ENCODE measurements around the gene UBE2F. TPM values are rescaled to one million over a fixed set of nuclear protein-coding genes. Genes with fewer than 3 reads are reported as not detected.
"Not testable (repeated sequence)": the region's sequence is repeated elsewhere in the genome, so short reads cannot be mapped to it uniquely, and the experiment has no call there.

Gene UBE2F
- total RNA-seq, 1 donor from 2014 or later: 31.2 TPM

DNA sequence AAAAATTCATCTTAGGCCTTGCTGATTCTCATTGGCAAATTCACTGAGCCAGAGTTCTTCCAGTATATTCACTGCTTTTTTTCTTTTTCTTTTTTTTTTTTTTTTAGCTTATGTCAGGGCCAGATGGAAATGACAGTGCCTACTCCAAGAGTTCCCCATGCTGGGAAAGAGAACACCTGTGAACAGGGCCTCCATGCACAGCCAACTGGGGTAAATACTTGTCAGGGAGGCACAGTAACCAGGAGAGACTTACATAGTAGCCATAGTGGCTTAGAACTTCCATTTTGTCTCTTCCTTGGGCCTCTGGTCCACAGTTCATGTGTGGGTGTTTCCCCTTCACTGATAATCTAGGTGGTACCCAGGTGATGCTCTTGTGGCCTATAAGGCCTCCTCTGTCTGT, 78.8 kb downstream of the UBE2F start:
- no peak for DNase-seq (ENCODE audit: low read depth in 2 of 2)

DNA sequence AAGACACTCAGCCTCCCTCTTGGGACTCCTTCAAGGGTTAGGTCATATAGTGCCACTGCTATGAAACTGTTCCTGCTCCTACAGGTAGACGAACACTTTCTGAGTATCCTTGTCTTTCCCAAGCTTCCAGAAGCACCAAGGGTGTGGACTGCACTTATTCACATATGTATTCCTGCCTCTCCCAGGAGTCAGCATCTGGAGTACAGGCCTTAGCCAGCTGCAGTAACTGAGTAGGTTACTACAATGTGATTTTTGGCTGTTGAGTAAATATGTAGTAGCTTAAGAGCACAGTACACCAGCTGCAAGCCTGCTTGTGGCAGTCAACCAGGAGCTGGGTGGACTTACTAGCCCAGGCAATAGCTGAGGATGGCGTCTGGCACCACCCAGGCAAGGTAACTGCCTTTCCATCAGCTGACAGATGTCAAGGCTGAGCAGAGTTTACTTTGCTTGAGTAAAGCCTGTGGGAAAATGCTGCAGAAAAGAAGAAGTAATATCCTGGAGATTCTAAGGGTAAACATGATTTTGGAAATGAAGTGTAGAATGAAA, 80.0 kb downstream of the UBE2F start:
- DNase-seq (ENCODE audit: low read depth in 2 of 2): no peak

DNA sequence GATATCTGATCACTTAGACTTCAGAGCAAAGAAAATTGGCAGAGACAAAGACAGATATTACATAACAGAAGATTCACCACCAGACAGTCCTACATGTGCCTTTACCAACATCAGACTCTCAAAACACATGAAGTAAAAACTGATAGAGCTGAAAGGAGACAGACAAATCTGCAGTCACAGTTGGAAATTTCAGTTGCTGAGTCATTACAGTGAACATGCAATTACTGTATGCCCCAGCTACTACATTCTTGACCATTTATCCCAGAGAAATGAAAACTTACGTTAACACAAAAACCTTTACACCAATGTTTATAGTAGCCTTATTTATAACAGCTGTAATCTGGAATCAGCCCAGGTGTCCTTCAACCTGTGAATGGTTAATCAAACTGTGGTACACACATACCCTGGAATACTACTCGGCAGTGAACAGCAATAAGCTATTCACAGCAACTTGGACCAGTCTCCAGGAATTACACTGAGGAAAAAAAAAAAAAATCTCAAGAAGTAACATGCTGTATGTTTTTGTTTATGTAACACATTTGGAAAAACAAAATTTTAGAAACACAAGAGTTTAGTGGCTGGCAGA, 86.5 kb downstream of the UBE2F start:
- DNase-seq (ENCODE audit: low read depth in 2 of 2): no peak

DNA sequence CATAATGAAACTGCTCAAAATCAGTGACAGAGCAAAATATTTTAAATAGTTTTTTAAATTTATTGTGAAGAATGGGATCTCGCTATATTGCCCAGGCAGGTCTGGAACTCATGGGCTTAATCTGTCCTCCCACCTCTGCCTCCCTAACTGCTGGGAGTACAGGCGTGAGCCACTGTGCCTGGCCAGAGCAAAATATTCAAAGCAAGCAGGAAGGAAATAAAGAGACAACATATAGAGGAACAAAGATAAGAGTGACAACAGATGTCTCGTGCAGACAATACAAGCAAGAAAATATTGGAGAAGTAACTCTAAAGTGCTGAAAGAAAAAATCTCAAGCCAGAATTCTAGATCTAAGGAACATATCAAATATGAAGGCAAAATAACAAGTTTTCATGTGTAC, 89.0 kb downstream of the UBE2F start:
- DNase-seq (ENCODE audit: low read depth in 2 of 2): no peak

DNA sequence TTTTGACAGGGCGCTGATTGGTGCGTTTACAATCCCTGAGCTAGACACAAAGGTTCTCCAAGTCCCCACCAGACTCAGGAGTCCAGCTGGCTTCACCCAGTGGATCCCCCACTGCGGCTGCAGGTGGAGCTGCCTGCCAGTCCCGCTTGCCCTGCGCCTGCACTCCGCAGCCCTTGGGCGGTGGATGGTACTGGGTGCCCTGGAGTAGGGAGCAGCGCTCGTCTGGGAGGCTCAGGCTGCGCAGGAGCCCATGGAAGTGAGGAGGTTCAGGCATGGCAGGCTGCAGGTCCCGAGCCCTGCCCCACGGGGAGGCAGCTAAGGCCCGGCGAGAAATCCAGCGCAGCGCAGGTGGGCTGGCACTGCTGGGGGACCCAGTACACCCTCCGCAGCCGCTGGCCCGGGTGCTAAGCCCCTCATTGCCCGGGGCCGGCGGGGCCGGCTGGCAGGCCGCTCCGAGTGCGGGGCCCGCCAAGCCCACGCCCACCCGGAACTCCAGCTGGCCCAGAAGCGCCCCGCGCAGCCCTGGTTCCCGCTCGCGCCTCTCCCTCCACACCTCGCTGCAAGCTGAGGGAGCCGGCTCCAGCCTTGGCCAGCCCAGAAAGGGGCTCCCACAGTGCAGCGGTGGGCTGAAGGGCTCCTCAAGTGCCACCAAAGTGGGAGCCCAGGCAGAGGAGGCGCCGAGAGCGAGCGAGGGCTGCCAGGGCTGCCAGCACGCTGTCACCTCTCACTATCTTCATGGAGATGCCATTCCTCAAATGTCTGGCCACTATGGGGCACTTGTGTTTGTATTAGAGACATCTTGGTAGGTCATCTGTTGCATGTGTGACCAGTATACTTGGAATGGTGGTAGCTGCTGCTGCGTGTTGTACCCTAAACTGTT, 91.1 kb downstream of the UBE2F start:
- DNase-seq (ENCODE audit: low read depth in 2 of 2): not testable (repeated sequence)

DNA sequence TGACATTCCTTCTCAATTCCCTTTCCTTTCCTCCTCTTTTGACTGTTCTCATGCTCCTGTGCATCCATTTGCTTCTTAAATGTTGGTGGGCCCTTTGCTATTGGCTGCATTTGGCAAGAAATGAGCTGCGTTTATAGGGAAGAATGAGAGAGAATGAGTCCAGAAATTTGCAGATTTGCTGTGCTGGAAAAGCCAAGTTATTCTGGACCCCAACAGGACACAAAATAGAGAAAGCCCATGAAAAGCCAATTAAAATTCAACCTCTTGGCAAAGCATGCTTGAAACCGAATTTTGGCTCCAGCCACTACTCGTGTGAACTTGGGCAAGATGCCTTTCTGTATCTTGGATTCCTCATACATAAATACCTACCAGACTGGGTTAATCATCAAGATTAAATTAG, 92.7 kb downstream of the UBE2F start:
- DNase-seq (ENCODE audit: low read depth in 2 of 2): no peak

DNA sequence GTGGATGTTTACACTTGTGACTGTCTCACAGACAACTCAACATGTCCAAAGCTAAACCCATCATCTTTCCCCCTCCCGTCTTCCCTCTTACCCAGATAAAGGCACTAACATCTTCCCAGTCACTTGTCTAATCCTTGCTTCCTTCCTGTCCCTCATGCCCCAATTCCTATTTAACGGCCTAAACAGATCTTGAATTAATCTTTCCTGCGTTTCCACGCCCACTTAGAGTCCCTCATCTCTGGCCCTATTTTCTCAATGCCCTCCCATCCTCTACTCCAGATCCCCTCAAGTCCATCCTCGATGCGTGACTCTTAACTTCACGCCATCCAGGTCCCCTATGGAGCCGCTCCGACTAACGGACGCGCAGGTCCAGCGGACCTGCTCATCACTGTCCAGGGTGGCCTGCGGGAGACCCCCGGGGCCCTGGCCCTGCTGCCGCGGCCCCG, 93.3 kb downstream of the UBE2F start:
- no peak for DNase-seq (ENCODE audit: low read depth in 2 of 2)

DNA sequence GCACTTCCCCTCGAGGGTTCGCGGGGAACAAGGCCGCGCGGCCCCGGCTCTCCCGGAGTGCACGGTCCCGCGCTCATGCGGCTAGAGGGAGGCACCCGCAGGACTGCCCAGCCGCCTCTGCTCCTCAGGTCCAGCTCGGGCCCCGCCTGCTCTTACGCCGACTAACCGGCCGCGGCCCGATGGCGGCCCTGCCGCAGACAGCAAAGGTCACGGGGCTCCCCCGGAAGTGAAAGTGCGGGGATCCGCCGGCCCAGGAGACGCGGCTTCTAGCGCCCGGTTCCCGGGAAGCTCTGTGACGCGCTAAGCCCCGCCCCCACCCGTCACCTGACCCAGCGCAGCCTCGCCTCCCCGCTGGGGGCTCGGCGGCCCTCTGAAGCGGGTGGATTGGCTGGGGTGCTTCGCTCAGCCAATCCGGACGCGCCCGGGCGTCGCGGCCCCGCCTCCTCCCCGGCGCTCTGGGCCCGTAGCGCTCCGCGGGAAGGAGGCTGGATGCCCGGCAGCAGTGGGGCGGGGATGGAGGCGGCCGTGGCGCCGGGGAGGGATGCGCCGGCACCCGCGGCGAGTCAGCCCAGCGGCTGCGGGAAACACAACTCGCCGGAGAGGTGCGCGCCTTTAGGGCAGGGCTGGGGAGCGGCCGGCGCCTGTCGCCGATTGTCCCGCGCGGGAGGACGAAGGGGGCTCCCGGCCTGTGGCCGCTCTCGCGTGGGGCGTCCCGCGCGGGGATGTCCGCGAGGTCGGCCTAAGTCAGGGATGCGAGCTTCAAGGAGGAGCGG, 93.9 kb downstream of the UBE2F start, which contains the start of gene SCLY:
Gene SCLY, plus strand, starts transcription at position 460 of the 773 bp plus-strand sequence. Its CDS starts 54 bp downstream, at position 514.
- peak; percentile 98 for DNase-seq (ENCODE audit: low read depth in 2 of 2)

DNA sequence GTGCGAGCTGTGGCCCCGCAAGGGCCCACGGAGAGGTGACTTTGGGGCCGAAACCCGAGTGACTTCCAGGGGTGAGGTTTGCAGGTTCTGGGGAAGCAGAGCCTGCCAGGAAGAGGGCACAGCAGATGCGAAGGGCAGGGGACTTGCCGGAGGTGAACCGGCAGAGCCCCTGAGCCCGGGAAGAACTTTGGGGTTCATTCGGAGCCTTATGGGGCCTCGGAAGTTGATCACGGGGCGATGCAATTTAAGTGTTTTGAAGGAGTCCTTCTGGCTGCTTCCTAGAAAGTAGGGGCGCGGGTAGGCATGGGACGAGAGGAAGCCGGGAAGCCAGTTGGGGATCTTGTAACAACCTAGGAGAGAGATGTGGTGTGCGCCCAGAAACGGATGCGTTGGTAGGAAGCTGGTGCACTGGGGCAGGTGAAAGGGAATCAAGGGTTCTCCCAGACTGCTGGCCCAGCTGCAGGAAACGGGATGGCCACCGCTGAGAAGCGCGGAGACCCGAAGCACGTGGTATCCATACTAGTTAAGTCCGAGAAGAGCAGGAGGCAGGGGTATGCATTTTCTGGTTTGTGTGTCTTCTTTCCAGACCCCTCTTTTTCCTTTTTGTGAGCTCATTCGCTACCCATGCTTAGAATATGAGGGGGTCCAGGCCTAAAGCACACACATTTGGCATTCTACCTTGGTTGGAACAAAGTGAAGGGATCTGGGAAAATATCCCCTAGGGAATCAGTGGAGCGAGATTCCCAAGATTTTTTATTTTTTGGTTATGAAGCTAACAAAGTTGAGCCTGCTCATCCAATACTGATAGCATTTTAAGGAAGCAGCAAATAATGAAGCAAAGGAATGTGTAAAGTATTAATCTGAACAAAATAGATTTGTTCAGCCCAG, 94.7 kb downstream of the UBE2F start:
- DNase-seq (ENCODE audit: low read depth in 2 of 2): peak; percentile 35 to 47

DNA sequence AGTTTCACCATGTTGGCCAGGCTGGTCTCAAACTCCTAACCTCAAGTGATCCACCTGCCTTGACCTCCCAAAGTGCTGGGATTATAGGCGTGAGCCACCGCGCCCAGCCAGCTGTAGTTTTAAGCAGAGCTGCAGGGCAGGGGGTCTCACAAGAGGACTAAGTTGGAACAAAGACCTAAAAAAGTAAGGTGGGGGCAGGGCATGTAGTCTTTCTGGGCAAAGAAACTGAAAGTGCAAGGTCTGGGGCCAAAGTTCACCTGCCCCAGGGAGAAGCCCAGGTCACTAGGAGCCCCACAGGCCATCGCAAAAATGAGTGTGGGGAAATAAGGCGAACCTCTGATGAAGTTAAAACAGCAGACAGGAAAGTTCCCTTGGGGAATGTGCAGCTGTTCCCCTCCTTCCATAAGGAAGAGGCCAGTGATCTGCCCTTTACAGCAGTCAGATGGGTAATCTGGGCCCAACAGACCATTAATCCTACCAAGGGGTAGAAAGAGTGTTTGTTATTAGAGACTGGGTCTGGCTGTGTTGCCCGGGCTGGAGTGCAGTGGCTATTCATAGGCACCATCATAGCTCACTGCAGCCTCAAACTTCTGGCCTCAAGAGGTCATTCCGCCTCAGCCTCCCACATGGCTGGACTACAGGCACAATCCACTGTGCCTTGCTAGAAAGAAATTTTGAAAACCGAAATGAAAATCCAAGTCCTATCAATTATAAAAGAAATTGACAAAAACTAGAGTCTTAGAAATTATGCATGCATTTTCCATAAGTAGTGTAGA, 96.8 kb downstream of the UBE2F start:
- no peak for DNase-seq (ENCODE audit: low read depth in 2 of 2)

DNA sequence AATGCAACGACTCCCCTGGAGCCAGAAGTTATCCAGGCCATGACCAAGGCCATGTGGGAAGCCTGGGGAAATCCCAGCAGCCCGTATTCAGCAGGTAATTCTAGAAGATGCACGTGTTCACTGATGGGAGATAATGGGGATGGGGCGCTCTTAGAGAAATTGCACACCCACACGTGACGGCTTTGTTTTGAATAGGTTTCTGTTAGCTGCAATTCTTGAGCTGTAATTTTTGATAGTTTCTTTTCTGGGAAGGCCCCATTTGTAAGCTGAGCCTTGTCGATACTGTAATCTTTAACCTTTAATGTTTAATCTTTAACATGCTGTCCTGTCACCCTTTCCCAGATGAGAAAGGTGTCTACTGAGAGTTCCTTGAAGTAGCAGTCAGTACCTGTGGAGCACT, 97.6 kb downstream of the UBE2F start:
- no peak for DNase-seq (ENCODE audit: low read depth in 2 of 2)

DNA sequence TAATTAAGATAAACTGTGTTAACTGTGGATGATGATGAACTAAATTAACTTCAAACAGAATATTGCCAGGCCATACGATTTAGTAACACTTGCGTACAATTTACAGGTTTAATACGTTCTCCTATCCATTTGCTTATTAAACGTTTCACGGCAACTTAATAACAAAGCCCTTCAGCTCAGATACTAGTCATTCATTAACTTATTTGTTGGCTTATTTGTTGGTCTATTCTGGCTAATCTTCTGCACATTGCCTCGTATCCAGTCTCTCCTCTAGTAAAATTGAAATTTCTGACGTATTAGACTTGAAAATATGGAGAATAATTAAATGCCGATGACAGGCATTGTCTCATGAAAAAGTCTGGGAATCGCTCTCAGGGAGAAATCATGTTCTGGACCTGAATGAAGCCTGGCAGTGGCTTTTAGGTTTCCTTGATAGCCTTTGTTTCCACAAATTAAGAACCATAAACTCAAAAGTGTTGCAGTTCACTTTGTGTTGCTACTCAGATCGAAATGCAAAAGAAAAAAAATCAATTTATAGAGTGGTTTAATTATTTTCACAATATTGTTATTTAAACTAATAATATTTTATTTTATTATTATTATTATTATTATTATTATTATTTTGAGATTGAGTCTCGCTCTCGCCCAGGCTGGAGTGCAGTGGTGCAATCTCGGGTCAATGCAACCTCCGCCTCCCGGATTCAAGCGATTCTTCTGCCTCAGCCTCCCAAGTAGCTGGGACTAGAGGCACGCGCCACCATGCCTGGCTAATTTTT, 98.4 kb downstream of the UBE2F start:
- no peak for DNase-seq (ENCODE audit: low read depth in 2 of 2)

DNA sequence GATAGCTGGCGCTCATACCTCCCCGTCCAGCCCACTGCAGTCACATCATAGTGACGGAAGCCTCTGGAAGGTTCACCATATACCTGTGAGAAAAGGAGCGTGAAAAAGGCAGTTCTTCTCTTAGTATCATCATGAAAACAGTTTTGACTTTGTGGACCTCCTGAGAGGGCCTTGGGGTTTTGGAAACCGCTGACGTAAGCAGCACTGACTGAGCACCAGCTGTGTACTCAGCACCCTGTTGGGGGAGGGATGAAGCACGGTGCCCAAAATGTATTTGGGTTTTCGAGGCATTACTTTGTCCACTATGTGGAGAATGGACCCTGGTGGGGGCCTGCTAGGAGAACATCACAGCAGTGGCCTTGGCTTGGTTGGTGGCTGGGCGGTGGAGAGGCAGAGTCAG, 99.4 kb downstream of the UBE2F start:
- no peak for DNase-seq (ENCODE audit: low read depth in 2 of 2)

DNA sequence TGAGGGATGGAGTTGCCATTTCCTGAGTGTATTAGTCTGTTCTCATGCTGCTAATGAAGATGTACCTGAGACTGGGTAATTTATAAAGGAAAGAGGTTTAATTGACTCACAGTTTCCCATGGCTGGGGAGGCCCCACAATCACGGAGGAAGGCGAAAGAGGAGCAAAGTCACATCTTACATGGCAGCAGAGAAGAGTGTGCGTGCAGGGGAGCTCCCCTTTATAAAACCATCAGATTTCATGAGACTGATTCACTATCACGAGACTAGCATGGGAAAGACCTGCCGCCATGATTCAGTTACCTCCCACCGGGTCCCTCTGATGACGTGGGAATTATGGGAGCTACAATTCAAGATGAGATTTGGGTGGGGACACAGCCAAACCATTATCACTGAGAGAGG, 99.9 kb downstream of the UBE2F start:
- DNase-seq (ENCODE audit: low read depth in 2 of 2): not testable (repeated sequence)

DNA sequence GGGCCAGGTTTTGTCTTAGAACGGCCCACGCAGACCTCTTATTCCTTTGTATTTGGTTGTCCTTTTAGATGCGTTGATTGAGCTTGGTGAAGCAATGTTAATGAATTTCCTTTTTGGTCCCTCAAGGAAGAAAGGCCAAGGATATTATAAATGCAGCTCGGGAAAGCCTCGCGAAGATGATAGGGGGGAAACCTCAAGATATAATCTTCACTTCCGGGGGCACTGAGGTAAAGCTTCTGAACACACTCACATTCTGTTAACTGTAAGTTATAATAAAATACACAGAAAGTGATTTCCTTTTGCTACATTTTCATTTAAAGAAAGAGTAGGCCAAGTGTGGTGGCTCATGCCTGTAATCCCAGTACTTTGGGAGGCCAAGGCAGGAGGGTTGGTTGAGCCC, 101.1 kb downstream of the UBE2F start:
- DNase-seq (ENCODE audit: low read depth in 2 of 2): no peak

DNA sequence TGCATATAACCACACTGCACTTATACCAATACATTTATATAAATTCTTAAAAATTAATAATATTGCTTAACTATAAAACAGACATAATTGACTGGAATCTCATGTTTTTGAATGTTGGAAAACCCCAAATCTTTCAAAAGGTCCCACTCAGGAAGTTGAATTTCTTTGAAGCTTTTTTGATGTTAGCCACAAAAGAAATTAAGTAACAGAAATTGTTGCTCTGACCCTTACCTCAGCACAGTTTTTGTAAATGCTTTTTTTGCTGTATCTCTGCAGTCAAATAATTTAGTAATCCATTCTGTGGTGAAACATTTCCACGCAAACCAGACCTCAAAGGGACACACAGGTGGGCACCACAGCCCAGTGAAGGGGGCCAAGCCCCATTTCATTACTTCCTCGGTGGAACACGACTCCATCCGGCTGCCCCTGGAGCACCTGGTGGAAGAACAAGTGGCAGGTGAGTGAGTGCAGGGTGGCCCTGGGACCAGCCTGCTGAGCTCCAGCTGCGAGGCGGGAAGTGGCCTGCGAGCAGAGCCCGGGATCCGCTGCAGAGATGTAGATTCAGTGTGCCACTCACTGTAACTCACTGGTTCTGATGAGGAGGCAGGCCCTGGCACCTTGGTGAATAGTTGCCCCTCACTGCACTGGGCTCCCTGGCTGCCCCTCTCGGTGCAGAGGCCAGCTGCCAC, 102.4 kb downstream of the UBE2F start:
- DNase-seq (ENCODE audit: low read depth in 2 of 2): no peak

DNA sequence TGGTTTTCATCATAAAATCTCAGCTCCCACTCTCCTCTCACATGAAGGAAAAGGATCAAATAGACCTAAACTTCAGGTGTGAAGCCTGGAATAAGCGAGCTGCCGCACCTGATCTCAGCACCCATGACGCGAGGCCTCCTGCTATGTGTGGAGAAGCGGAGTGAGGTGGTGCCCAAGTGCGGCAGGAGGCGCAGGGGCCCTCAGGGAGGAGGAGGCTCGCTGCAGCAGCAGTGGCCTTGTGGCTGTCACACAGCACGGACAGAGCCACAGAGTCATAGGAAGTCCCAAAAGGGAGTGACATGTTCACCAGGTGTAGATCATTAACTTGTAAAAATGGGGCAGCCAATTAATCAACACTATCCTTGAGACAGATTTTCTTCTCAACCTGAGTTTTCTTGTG, 103.1 kb downstream of the UBE2F start:
- DNase-seq (ENCODE audit: low read depth in 2 of 2): no peak

DNA sequence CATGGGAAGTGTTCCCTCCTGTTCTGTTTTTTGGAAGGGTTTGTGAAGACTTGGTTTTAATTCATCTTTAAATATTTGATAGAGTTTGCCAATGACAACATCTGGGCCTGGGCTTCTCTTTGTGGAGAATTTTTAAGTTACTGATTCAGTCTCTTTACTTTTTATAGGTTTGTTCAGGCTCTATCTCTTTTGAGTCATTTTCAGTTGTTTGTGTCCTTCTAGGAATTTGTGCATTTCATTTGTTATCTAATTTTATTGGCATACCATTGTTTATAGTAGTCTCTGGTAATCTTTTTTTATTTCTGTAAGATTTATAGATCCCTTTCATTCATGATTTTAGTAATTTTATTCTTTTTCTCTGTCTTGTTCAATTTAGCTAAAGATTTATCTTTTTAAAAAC, 108.6 kb downstream of the UBE2F start:
- DNase-seq (ENCODE audit: low read depth in 2 of 2): no peak

DNA sequence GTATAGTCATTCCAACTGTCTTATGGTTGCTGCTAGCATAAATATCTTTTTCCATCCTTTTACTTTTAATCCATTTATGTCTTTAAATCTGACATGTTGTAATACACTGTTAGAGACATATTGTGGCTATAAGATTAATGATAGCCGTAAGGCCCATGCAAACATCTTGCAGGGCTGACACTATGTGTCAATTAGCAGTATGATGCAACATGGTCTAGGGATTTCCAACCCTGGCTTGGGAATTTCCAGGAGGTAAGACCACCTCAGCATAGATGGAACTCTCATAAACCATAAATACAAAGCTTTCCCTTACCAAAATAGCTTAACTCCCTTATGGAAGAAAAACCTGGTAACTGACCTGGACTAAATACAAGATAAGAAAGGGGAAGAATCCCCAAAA, 110.5 kb downstream of the UBE2F start:
- DNase-seq (ENCODE audit: low read depth in 2 of 2): no peak
